Mucosa of descending colon (tissue), 3 donors: ENCODE measurements around the gene PLCH2. TPM values are rescaled to one million over a fixed set of nuclear protein-coding genes. Genes with fewer than 3 reads are reported as not detected.

Source experiments
- ATAC-seq: fragments of 200-7000 bp; cut with Tn5 transposase; one replicate; pipeline ENCODE4 v1.9.1; 2020; ENCODE audit warnings: mild to moderate bottlenecking, moderate library complexity
- DNase-seq, 3 donors: peaks; one replicate each; pipeline ENCODE4 v3.0.0-alpha.2; 2020
- H3K36me3 ChIP-seq: fragments of 200-600 bp; one replicate; pipeline ENCODE4 v1.8.0; 2021; ENCODE audit warnings: low read depth, mild to moderate bottlenecking
- H3K4me1 ChIP-seq: fragments of 200-600 bp; one replicate; pipeline ENCODE4 v1.8.0; 2021; ENCODE audit warnings: low read depth, mild to moderate bottlenecking
- H3K4me3 ChIP-seq: fragments of 200-600 bp; one replicate; pipeline ENCODE4 v1.8.0; 2021; ENCODE audit warnings: mild to moderate bottlenecking
- H3K9me3 ChIP-seq: fragments of 200-600 bp; one replicate; pipeline ENCODE4 v1.8.0; 2021; ENCODE audit warnings: mild to moderate bottlenecking
- CTCF ChIP-seq: fragments of 200-600 bp; IDR thresholded peaks from one replicate; pipeline ENCODE4 v1.8.0; 2022; ENCODE audit warnings: antibody characterized with exemption, mild to moderate bottlenecking
- intact Hi-C, 2 donors: fragments of 100-400 bp; cut with DNase I in 1 of 2; cut with micrococcal nuclease in 1 of 2; formaldehyde crosslinking; loops; one replicate each; pipeline versions ENCODE4 v1.11.0 to v1.11.1; 2022; cut with DNase I, micrococcal nuclease
- long read RNA-seq, 2 donors: library from polyadenylated mRNA; unstranded; transcript quantifications; one replicate each; pipeline ENCODE4 v2.0.0, GENCODE V29; 2019 to 2021
- total RNA-seq, 3 donors: library from RNA; stranded (reverse); fragmentation: NEBNext Ultra II Directional in 2 of 3; extraction: Animal tissue kit (Norgen Biotek cat#: 25700) in 2 of 3; gene quantifications; one replicate each; pipeline versions ENCODE4 v1.2.1 to v1.2.4, GENCODE V29; 2021 to 2023
- donor health status: DM: no; HTN: no; CAD: no; lungs with moderate emphysema.
- donor health status: DM: no; HTN: no; CAD: no.
- donor health status: DM: no; HTN: yes; CAD: no.

PLCH2 gene
- 1 to 10 TPM; 1.2 to 6.8 (median 1.9) TPM for total RNA-seq
- long read RNA-seq, donor 1, partial matches to known transcripts, result 2 of 4 reads
- long read RNA-seq, donor 1, other reads (novel, unspliced or antisense), result 2 of 4 reads
- long read RNA-seq, donor 2, partial matches to known transcripts, result 0 of 1 reads
- long read RNA-seq, donor 2, other reads (novel, unspliced or antisense), result 1 of 1 reads

GRCh38 chr1:2476061-2476999 is at the start of gene PLCH2:
Gene PLCH2, plus strand, starts transcription at chr1:2476289. Its CDS starts 300 bp downstream, at chr1:2476589.
- no peak for TF ChIP-seq CTCF
- Histone ChIP-seq H3K4me1 (peaks cover 11% of the 10 kb centered on the region), H3K36me3 (no peaks in the 10 kb centered on the region), H3K9me3 (no peaks in the 10 kb centered on the region), H3K4me3 (no peak within 1 kb of the TSS)
- no peak for ATAC-seq
- no peak for DNase-seq
- intact Hi-C loops, result no loop called here

GRCh38 chr1:2426540-2426939 is 49.5 kb upstream of the PLCH2 start:
- Histone ChIP-seq H3K4me3 (no peak overlapping the region), H3K36me3 (no peaks in the 10 kb centered on the region), H3K9me3 (peaks cover 10% of the 10 kb centered on the region), H3K4me1 (no peaks in the 10 kb centered on the region)
- ATAC-seq (no peak), DNase-seq (no peak)
- intact Hi-C loops, result no loop called here
- no peak for TF ChIP-seq CTCF

DNA sequence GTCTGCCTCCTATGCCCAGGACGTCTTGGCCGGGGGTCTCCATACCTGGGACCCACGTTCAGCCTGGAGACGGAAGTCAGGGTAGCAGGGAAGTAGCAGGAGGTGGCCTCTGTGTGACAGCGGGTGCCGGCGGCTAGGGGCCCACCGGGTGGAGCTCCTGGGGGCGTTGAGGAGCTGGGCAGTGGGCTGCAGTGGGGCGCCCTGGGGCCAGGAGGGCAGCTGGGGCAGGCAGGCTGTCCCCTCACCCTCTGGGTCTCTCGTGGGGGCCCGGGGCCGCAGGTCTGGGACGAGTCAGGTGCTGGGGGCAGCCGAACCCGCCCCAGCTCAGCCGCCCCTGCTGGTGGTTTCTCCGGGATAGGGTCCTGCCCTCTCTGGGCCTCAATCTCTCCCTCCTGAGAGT is 49.0 kb upstream of the PLCH2 start:
- H3K9me3 ChIP-seq, result peaks cover 10% of the 10 kb centered on the region
- ATAC-seq (no peak), DNase-seq (no peak)
- no peak for TF ChIP-seq CTCF
- no peak overlapping the region for H3K4me3 ChIP-seq
- no peaks in the 10 kb centered on the region for H3K4me1 ChIP-seq
- intact Hi-C loops, result no loop called here
- H3K36me3 ChIP-seq, result no peaks in the 10 kb centered on the region

GRCh38 chr1:2427976-2428375 is 48.1 kb upstream of the PLCH2 start:
- Histone ChIP-seq H3K36me3 (no peaks in the 10 kb centered on the region), H3K4me3 (no peak overlapping the region), H3K9me3 (peaks cover 10% of the 10 kb centered on the region), H3K4me1 (no peaks in the 10 kb centered on the region)
- intact Hi-C loops, result no loop called here
- no peak for DNase-seq
- ATAC-seq, result no peak
- no peak for TF ChIP-seq CTCF

GRCh38 chr1:2428490-2428889 is 47.6 kb upstream of the PLCH2 start:
- no peak for TF ChIP-seq CTCF
- H3K4me3 ChIP-seq, result no peak overlapping the region
- no peak for DNase-seq
- H3K4me1 ChIP-seq, result no peaks in the 10 kb centered on the region
- intact Hi-C loops, result no loop called here
- ATAC-seq, result no peak
- no peaks in the 10 kb centered on the region for H3K36me3 ChIP-seq
- peaks cover 6% of the 10 kb centered on the region for H3K9me3 ChIP-seq
